ENCODE measurements around the gene ARL14EP. TPM values are rescaled to one million over a fixed set of nuclear protein-coding genes. Genes with fewer than 3 reads are reported as not detected.
A peak's percentile ranks its signal among the peaks of the same experiment; 100 is the strongest.

The ARL14EP gene
- total RNA-seq, 4 donors from 2014 or later: 8.3 to 19.1 (median 13.3) TPM

- Histone ChIP-seq H3K27me3 (peaks cover 0 to 11% (median 0%) of the 10 kb centered on the region in 4 donors), H3K9me3 (no peaks in the 10 kb centered on the region), H3K4me1 (no peaks in the 10 kb centered on the region), H3K36me3 (no peaks in the 10 kb centered on the region), H3K4me3 (no peak overlapping the region), H3K27ac (no peak overlapping the region)
- no peak for DNase-seq
- intact Hi-C loops (cut with DNase I): no loop called here
- TF ChIP-seq POLR2A (IDR thresholded peaks at IDR 0.05): no peak
- TF ChIP-seq CTCF (IDR thresholded peaks at IDR 0.05): peak in 2 of 6 experiments; percentile 9 to 39
Observed at GRCh38 chr11:30314625-30315024, 8.3 kb upstream of the ARL14EP start.

- TF ChIP-seq POLR2A (IDR thresholded peaks at IDR 0.05) (no peak), CTCF (IDR thresholded peaks at IDR 0.05) (no peak)
- Histone ChIP-seq H3K27ac (no peak overlapping the region), H3K36me3 (no peaks in the 10 kb centered on the region), H3K4me1 (no peaks in the 10 kb centered on the region), H3K9me3 (no peaks in the 10 kb centered on the region), H3K27me3 (peaks cover 0 to 4% (median 0%) of the 10 kb centered on the region in 4 donors), H3K4me3 (no peak overlapping the region)
- WGBS, 2 donors: 77 to 90% methylated on average over 1 of the region's 1 CpG
- no peak for DNase-seq
- intact Hi-C loops (cut with DNase I): no loop called here
Observed at GRCh38 chr11:30316237-30316636, 6.7 kb upstream of the ARL14EP start.

GRCh38 chr11:30317030-30317429, 5.9 kb upstream of the ARL14EP start:
- no peak for TF ChIP-seq POLR2A (IDR thresholded peaks at IDR 0.05)
- TF ChIP-seq CTCF (IDR thresholded peaks at IDR 0.05): no peak
- Histone ChIP-seq H3K9me3 (no peaks in the 10 kb centered on the region), H3K27me3 (peaks cover 0 to 4% (median 0%) of the 10 kb centered on the region in 4 donors), H3K27ac (no peak overlapping the region), H3K4me3 (no peak overlapping the region), H3K36me3 (no peaks in the 10 kb centered on the region), H3K4me1 (peaks cover 0 to under 1% (median 0%) of the 10 kb centered on the region in 3 donors)
- no peak for DNase-seq
- intact Hi-C loops (cut with DNase I): no loop called here
- WGBS, 2 donors: 27 to 32% methylated on average over 2 of the region's 2 CpGs

GRCh38 chr11:30321321-30321720, 1.6 kb upstream of the ARL14EP start:
- 94 to 97% methylated on average over 4 of the region's 4 CpGs for WGBS, 2 donors
- TF ChIP-seq CTCF (IDR thresholded peaks at IDR 0.05) (no peak), POLR2A (IDR thresholded peaks at IDR 0.05) (no peak)
- Histone ChIP-seq H3K4me1 (peaks cover 0 to 34% (median 24%) of the 10 kb centered on the region in 3 donors), H3K4me3 (no peak overlapping the region), H3K27me3 (peaks cover 0 to 4% (median 0%) of the 10 kb centered on the region in 4 donors), H3K27ac (no peak overlapping the region), H3K9me3 (no peaks in the 10 kb centered on the region), H3K36me3 (no peaks in the 10 kb centered on the region)
- intact Hi-C loops (cut with DNase I): no loop called here
- no peak for DNase-seq

GRCh38 chr11:30322191-30322590, 713 bp upstream of the ARL14EP start:
- intact Hi-C loops (cut with DNase I): no loop called here
- H3K27me3 ChIP-seq: peaks cover 0 to 4% (median 0%) of the 10 kb centered on the region in 4 donors
- no peak overlapping the region for H3K27ac ChIP-seq
- TF ChIP-seq CTCF (IDR thresholded peaks at IDR 0.05) (no peak), POLR2A (IDR thresholded peaks at IDR 0.05) (no peak)
- no peak for DNase-seq
- no peaks in the 10 kb centered on the region for H3K36me3 ChIP-seq
- H3K9me3 ChIP-seq: no peaks in the 10 kb centered on the region
- WGBS, 2 donors: 61 to 70% methylated on average over 6 of the region's 6 CpGs
- H3K4me1 ChIP-seq: peaks cover 0 to 43% (median 24%) of the 10 kb centered on the region in 3 donors
- H3K4me3 ChIP-seq: peak overlapping the region in 3 of 4 donors; percentile 79 to 92 (median 79)

All from esophagus squamous epithelium (tissue), 5 donors.